ENCODE data around the gene FCMR. TPM values are rescaled to one million over a fixed set of nuclear protein-coding genes. Genes with fewer than 3 reads are reported as not detected.
"Not testable (repeated sequence)": the region's sequence is repeated elsewhere in the genome, so short reads cannot be mapped to it uniquely, and the experiment has no call there.

FCMR gene
- polyA plus RNA-seq, 1 experiment, result 1.1 TPM

DNA sequence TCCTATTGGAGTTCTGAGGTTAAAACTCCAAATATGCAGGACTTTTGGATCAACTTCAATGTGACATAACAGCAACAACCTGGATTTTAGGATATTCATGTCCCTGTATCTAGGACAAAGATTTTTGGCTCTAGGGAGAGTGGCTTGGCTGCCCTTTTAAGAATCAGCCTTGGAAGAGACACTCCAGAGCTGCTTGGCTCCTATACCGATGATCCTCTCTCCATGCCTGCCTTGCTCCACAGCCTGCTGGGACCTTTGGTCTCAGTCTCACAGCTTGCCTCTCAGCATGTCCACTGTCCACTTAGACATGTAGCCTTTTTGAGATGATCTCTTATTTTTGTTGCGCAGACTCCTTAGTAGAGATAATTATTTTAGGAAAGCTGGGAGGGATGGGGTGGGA is 4.5 kb upstream of the FCMR start:
- peaks cover 2% of the 10 kb centered on the region; the same call in 1 of the 2 replicates for H3K9me3 ChIP-seq (ENCODE audit: control insufficient read depth, insufficient read depth, low read length)
- POLR2A ChIA-PET, result interaction anchor here (0.7 kb wide), 2 partner anchors 8 to 290 kb away, joined by 7 to 14 read pairs; no protein-coding TSS in a partner anchor

DNA sequence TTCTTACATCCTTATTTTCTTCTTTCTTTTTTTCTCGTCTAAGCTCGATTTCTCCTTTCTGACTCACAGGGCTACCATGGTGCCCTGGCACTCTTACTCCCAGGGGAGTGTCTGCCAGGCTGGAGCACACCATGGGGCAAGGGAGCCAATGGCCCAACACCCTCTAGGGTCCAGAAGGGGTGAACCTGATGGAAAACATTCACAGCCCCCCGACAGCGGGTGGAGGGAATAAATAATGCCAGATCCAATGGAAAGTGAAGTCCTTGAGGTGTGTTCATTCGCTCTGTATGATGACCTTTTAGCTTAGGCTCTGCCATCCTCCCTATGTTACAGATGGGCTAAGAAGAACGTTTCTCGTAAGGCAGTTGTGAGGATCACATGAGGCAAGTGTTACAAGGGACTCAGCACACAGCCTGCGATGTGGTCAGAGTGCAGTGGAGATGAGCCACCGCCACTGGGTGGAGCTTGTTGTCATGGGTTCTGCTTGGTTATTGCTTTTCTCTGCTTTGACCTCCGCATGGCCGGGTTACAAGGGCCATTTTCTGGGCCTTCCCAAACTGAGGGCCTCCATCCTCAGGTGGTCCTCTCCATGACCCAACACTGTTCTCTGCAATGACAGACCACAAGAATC is 3.5 kb upstream of the FCMR start:
- ChIA-PET POLR2A (interaction anchor here (0.6 kb wide), 1 partner anchor 44 kb away, joined by 3 read pairs; no protein-coding TSS in a partner anchor), CTCF (no interaction called here)
- Histone ChIP-seq H3K27me3 (ENCODE audit: control insufficient read depth, insufficient read depth, low read length) (peaks cover under 1% of the 10 kb centered on the region), H3K9me3 (ENCODE audit: control insufficient read depth, insufficient read depth, low read length) (peaks cover 2% of the 10 kb centered on the region; the same call in 1 of the 2 replicates), H3K4me3 (ENCODE audit: low read depth, low read length) (no peak overlapping the region), H3K27ac (ENCODE audit: low read depth, low read length) (no peak overlapping the region)
- no peak for DNase-seq (ENCODE audit: low read depth, low spot score)
- TF ChIP-seq, protein P1, sequence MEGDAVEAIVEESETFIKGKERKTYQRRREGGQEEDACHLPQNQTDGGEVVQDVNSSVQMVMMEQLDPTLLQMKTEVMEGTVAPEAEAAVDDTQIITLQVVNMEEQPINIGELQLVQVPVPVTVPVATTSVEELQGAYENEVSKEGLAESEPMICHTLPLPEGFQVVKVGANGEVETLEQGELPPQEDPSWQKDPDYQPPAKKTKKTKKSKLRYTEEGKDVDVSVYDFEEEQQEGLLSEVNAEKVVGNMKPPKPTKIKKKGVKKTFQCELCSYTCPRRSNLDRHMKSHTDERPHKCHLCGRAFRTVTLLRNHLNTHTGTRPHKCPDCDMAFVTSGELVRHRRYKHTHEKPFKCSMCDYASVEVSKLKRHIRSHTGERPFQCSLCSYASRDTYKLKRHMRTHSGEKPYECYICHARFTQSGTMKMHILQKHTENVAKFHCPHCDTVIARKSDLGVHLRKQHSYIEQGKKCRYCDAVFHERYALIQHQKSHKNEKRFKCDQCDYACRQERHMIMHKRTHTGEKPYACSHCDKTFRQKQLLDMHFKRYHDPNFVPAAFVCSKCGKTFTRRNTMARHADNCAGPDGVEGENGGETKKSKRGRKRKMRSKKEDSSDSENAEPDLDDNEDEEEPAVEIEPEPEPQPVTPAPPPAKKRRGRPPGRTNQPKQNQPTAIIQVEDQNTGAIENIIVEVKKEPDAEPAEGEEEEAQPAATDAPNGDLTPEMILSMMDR (IDR thresholded peaks at IDR 0.05; ENCODE audit: low read depth, low read length), result no peak

More for the DNA sequence above, 4.5 kb upstream of the FCMR start:
- CTCF ChIA-PET, result interaction anchor here (0.7 to 1.5 kb wide), 2 partner anchors 9 to 14 kb away, joined by 3 to 9 read pairs; no protein-coding TSS in a partner anchor
- Histone ChIP-seq H3K4me3 (ENCODE audit: low read depth, low read length) (no peak overlapping the region), H3K27me3 (ENCODE audit: control insufficient read depth, insufficient read depth, low read length) (peaks cover 3% of the 10 kb centered on the region), H3K27ac (ENCODE audit: low read depth, low read length) (no peak overlapping the region)
- TF ChIP-seq, protein P1 (IDR thresholded peaks at IDR 0.05; ENCODE audit: low read depth, low read length), result no peak
- DNase-seq (ENCODE audit: low read depth, low spot score), result no peak

DNA sequence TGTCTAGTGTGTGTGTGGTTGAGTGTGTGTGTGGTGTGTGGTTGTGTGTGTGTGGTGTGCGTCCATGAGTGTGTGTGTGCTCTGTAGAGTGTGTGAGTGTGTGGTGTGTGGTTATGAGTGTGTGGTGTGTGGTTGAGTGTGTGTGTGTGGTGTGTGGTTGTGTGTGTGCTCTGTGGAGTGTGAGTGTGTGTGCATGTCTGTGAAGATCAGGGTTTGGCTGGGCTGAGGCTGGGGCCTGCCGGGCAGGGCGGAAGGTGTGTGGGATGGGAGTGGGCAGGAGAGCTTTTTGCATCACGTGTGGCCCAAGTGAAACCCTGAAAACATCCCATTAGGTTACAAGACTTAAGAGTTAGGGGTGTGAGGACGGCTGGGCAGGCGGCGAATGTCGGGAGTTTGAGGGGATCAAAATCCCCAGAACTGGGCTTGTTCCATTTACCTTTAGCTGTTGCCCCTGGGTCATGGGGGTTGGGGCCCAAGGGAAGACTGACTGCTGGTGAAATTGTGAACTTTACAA is 2.9 kb upstream of the FCMR start:
- POLR2A ChIA-PET, result interaction anchor here (0.6 kb wide), 1 partner anchor 43 kb away, joined by 3 read pairs; no protein-coding TSS in a partner anchor
- DNase-seq (ENCODE audit: low read depth, low spot score), result no peak
- H3K27ac ChIP-seq (ENCODE audit: low read depth, low read length), result no peak overlapping the region
- H3K9me3 ChIP-seq (ENCODE audit: control insufficient read depth, insufficient read depth, low read length), result peaks cover 2% of the 10 kb centered on the region; the same call in 1 of the 2 replicates
- CTCF ChIA-PET, result no interaction called here
- no peaks in the 10 kb centered on the region for H3K27me3 ChIP-seq (ENCODE audit: control insufficient read depth, insufficient read depth, low read length)
- no peak overlapping the region for H3K4me3 ChIP-seq (ENCODE audit: low read depth, low read length)
- TF ChIP-seq, protein P1 (IDR thresholded peaks at IDR 0.05; ENCODE audit: low read depth, low read length), result no peak

DNA sequence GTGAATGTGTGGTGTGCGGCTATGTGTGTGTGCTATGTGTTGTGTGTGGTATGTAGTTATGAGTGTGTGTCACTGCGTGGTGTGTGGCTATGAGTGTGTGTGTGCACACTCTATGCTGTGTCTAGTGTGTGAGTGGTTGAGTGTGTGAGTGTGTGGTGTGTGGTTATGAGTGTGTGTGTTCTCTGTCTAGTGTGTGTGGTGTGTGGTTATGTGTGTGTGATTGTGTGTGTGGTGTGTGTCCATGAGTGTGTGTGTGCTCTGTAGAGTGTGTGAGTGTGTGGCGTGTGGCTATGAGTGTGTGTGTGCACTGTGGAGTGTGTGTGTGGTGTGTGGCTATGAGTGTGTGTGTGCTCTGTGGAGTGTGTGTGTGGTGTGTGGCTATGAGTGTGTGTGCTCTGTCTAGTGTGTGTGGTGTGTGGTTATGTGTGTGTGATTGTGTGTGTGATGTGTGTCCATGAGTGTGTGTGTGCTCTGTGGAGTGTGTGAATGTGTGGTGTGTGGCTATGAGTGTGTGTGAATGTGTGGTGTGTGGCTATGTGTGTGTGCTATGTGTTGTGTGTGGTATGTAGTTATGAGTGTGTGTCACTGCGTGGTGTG is 2.3 kb upstream of the FCMR start:
- H3K27ac ChIP-seq (ENCODE audit: low read depth, low read length); H3K4me3 ChIP-seq (ENCODE audit: low read depth, low read length); H3K9me3 ChIP-seq (ENCODE audit: control insufficient read depth, insufficient read depth, low read length); POLR2A ChIA-PET; H3K27me3 ChIP-seq (ENCODE audit: control insufficient read depth, insufficient read depth, low read length); DNase-seq (ENCODE audit: low read depth, low spot score); CTCF ChIA-PET: not testable (repeated sequence)

DNA sequence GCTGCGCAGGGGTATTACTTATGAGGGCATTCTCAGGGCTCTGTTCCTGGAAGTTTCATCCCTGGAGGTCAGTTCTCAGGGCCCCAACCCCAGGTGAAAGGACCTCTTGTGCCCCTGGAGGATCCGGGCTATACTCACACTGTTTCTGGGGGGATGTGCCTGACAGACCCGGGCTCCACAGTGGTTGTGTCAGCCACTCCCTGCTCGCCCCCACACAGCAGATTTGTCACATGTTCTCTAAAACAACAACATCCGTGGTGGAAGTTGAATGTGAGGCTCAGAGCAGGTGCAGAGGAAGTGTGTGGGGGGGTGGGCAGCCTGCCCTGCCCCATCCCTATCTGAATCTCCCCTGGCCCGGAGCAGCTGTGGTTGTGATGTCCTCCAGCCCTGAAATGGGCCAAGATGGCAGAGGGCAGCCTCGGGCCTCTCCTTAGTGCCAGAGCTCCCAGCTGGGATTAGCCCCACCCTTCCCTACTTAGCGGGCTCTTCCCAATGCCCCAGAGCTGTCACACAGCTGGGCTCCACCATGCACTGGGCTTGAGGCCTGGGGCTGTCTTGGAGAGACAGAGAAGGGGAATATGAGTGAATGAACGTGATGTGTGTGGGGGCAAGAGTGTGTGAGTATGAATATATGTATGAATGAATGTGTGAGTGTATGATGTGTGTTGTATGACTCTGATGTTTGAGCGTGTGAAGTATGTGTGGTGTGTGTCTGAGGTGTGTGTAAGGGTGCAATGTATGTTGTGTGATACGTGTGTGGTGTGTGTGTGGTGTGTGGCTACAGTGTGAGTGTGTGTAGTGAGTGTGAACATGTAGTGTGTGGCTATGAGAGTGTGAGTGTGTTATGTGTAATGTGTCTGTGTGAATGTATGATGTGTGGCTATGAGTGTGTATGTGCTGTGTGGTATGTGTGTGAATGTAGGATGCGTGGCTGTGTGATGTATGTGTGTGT is 1.5 kb upstream of the FCMR start:
- TF ChIP-seq, protein P1 (IDR thresholded peaks at IDR 0.05; ENCODE audit: low read depth, low read length), result no peak
- DNase-seq (ENCODE audit: low read depth, low spot score), result no peak
- CTCF ChIA-PET, result interaction anchor here (1.5 to 2.1 kb wide), 2 partner anchors 10 to 189 kb away, joined by 7 to 11 read pairs; no protein-coding TSS in a partner anchor
- peaks cover 2% of the 10 kb centered on the region; the same call in 1 of the 2 replicates for H3K9me3 ChIP-seq (ENCODE audit: control insufficient read depth, insufficient read depth, low read length)
- H3K27ac ChIP-seq (ENCODE audit: low read depth, low read length), result no peak overlapping the region
- no peak overlapping the region for H3K4me3 ChIP-seq (ENCODE audit: low read depth, low read length)
- no peaks in the 10 kb centered on the region for H3K27me3 ChIP-seq (ENCODE audit: control insufficient read depth, insufficient read depth, low read length)
- POLR2A ChIA-PET, result no interaction called here

All from AG04450 (cell line).